T-helper 22 cell (primary cell): ENCODE data around the gene INCENP.
A peak's percentile ranks its signal among the peaks of the same experiment; 100 is the strongest.
"Not testable (repeated sequence)": the region's sequence is repeated elsewhere in the genome, so short reads cannot be mapped to it uniquely, and the experiment has no call there.

Experiments used
- DNase-seq: peaks from one replicate; pipeline ENCODE4 v3.0.0-alpha.2; 2020; ENCODE audit warnings: low read depth

INCENP gene

DNA sequence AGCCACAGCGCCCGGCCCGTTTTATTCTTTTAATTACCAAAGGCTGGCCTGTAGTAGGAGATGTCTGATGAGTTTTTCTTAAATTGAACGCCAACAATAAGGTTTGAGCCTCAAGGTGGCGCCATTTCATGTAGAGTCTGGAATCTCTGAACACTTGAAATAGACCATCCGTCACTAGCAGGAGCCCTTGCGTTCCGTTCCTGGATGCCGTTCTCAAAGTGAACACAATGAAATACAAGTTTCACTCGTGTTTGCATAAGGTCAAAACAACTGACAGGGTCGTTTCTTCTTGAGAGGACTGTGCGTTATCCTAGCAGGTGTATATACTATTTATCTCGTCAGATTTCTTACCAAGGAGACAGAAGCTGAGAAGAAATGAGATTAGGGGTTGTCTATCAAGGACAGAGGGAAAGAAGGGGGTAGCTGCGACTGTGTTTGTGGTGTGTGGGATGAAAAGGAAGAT is 47.5 kb downstream of the INCENP start:
- peak; percentile 16 for DNase-seq

DNA sequence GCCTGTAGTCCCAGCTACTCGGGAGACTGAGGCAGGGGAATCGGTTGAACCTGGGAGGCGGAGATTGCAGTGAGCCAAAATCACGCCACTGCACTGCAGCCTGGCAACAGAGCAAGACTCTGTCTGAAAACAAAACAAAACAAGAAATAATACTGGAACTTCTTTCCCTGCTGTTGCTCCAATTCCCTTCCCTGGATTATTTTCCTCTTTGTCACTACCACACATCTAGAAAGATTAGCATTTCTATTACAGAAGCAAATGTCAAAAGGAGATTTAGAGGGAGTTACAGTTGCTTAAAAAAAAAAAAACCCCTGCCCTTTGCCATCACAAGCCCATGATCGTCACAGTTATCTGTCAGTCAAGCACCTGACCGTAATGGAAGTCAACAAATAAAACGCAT is 48.5 kb downstream of the INCENP start:
- DNase-seq = no peak

DNA sequence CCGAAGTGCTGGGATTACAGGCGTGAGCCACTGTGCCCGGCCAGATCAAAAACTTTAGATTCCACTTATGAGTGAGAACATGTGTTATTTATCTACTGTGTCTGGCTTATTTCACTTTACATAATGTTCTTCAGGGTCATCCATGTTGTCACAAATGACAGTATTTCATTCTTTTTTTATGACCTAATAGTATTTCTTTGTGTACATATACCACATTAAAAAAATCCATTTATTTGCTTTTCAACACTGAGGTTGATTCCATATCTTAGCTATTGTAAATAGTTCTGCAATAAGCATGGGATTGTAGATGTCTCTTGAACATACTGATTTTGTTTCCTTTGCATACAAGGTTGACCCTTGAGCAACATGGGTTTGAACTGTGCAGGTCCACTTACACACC is 53.0 kb downstream of the INCENP start:
- no peak for DNase-seq

DNA sequence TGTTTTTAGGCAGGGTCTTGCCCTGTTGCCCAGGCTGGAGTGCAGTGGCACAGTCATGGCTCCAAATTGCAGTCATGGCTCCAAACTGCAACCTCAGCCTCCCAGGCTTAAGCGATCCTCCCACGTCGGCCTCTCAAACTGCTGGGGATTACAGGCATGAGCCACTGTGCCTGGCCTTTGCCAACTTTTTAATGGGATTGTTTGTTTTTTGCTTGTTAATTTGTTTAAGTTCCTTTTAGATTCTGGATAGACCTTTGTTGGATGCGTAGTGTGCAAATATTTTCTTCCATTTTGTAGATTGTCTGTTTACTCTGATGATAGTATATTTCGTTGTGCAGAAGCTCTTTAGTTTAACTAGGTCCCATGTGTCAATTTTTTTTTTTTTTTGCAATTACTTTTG is 56.2 kb downstream of the INCENP start:
- DNase-seq = no peak

DNA sequence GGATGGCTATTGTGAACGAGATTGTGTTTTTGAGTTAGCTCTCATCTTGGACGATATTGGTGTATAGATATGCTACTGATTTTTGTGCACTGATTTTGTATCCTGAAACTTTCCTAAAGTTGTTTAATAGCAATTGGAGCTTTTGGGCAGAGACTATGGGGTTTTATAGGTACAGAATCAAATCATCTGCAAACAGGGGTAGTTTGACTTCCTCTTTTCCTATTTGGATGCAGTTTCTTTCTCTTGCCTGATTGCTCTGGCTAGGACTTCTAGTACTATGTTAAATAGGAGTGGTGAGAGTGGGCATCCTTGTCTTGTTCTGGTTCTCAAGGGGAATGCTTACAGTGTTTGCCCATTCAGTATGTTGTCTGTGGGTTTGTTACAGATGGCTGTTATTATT is 57.3 kb downstream of the INCENP start:
- DNase-seq = no peak

GRCh38 chr11:62182147-62182891 is 58.5 kb downstream of the INCENP start:
- no peak for DNase-seq

DNA sequence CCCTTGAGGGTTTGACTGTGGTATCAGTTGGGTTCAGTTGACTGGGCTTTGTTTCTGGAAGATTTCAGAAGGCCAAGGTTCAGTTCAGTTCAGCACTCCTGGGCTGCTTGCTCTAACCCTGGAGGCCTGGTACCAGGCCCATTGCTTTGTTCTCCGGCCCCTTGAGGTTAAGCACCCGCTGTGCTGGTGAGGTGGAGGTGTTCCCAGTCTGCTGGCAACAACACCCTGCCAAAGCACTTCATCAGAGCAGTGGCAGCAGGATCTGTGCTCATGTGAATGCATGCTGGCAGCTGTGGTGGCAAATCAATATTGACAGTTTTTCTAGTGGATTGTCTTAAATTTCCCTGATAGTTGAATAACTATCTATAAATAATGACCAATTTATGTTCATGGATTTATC is 62.4 kb downstream of the INCENP start:
- no peak for DNase-seq

DNA sequence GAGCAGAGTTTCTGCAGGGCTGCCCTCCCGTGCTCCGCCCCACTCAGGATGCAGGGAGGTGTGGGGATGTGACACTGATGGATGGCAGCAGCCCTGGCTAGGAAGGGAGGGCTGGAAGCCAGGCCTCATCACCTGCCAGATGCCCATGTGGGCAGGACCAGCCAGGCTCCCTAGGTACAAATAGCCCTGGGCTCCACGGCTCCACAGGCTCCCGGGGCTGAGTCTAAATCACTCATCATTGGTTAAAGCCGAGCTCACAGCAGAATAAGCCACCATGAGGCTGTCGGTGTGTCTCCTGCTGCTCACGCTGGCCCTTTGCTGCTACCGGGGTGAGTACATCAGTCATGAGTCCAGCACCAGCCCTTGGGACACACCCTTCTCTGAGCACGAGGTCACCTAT is 66.2 kb downstream of the INCENP start, which contains the start of gene SCGB1D1:
Gene SCGB1D1 (plus strand): TSS at position 206 of the 400 bp plus-strand sequence. CDS start 69 bp downstream, at position 275.
- DNase-seq = no peak

- DNase-seq = no peak
These were observed 70.1 kb downstream of the INCENP start for GRCh38 chr11:62193952-62194351.

- DNase-seq = not testable (repeated sequence)
These were observed 71.2 kb downstream of the INCENP start for GRCh38 chr11:62195010-62195409.

- DNase-seq = no peak
These were observed 72.1 kb downstream of the INCENP start for GRCh38 chr11:62195945-62196344.

GRCh38 chr11:62197400-62197799 is 73.6 kb downstream of the INCENP start:
- DNase-seq = not testable (repeated sequence)

GRCh38 chr11:62201376-62201775 is 77.6 kb downstream of the INCENP start:
- no peak for DNase-seq
